Upper lobe of left lung (tissue), 4 donors: Measurements from ENCODE around the gene KIF21A.

Experiments
- EP300 ChIP-seq, 4 donors: sonication (generic); formaldehyde crosslinking; IDR thresholded peaks; one replicate each; pipeline ENCODE4 v1.5.1; 2017; ENCODE audit warnings: antibody characterized with exemption in 4 of 4, control low read depth in 2 of 4
- POLR2A ChIP-seq, 4 donors: fragments of 450-650 bp; IDR thresholded peaks; one replicate each; pipeline ENCODE4 v1.5.1; 2016 to 2017; ENCODE audit warnings: antibody characterized with exemption in 4 of 4, mild to moderate bottlenecking in 2 of 4
- TF ChIP-seq, protein P1 (sequence below), 6 experiments: fragments of 450-650 bp in 4 of 6; fragments of 200-600 bp in 2 of 6; sonication (generic) in 2 of 6; IDR thresholded peaks; one replicate each; pipeline ENCODE4 v1.5.1; 2016 to 2019; ENCODE audit warnings: antibody characterized with exemption in 6 of 6

GRCh38 chr12:39404000-39404399 lies 38.9 kb downstream of the KIF21A start:
- TF ChIP-seq, protein P1, sequence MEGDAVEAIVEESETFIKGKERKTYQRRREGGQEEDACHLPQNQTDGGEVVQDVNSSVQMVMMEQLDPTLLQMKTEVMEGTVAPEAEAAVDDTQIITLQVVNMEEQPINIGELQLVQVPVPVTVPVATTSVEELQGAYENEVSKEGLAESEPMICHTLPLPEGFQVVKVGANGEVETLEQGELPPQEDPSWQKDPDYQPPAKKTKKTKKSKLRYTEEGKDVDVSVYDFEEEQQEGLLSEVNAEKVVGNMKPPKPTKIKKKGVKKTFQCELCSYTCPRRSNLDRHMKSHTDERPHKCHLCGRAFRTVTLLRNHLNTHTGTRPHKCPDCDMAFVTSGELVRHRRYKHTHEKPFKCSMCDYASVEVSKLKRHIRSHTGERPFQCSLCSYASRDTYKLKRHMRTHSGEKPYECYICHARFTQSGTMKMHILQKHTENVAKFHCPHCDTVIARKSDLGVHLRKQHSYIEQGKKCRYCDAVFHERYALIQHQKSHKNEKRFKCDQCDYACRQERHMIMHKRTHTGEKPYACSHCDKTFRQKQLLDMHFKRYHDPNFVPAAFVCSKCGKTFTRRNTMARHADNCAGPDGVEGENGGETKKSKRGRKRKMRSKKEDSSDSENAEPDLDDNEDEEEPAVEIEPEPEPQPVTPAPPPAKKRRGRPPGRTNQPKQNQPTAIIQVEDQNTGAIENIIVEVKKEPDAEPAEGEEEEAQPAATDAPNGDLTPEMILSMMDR (IDR thresholded peaks at IDR 0.05): no peak
- TF ChIP-seq EP300 (IDR thresholded peaks at IDR 0.05) (no peak), POLR2A (IDR thresholded peaks at IDR 0.05) (no peak)
